ENCODE results near the gene LCP1. TPM values are rescaled to one million over a fixed set of nuclear protein-coding genes. Genes with fewer than 3 reads are reported as not detected.

The LCP1 gene
- total RNA-seq, 4 donors from 2014 or later, result 11.9 to 54.7 (median 16.6) TPM

- H3K36me3 ChIP-seq, result no peaks in the 10 kb centered on the region
- H3K9me3 ChIP-seq, result no peaks in the 10 kb centered on the region
- no peak for TF ChIP-seq CTCF (IDR thresholded peaks at IDR 0.05)
- no peak for TF ChIP-seq POLR2A (IDR thresholded peaks at IDR 0.05; ENCODE audit: low read depth)
- no peak for TF ChIP-seq POLR2AphosphoS5 (IDR thresholded peaks at IDR 0.05)
- no peak for TF ChIP-seq EP300 (IDR thresholded peaks at IDR 0.05)
- H3K4me3 ChIP-seq, result no peak overlapping the region
- no peak overlapping the region for H3K27ac ChIP-seq (replicated peaks in 1 of 4)
- H3K4me1 ChIP-seq, result no peaks in the 10 kb centered on the region
- DNase-seq (ENCODE audit: extremely low spot score), result no peak
- intact Hi-C loops (cut with DNase I), result no loop called here
- H3K27me3 ChIP-seq, result peaks cover 0 to 7% (median 0%) of the 10 kb centered on the region in 4 donors
- WGBS, result 88% methylated on average over 3 of the region's 3 CpGs
These were observed 49.9 kb downstream of the LCP1 start for GRCh38 chr13:46132109-46132508.

GRCh38 chr13:46131705-46132104 is 50.3 kb downstream of the LCP1 start:
- intact Hi-C loops (cut with DNase I), result no loop called here
- H3K27me3 ChIP-seq, result peaks cover 0 to 7% (median 0%) of the 10 kb centered on the region in 4 donors
- no peaks in the 10 kb centered on the region for H3K4me1 ChIP-seq
- no peaks in the 10 kb centered on the region for H3K36me3 ChIP-seq
- no peak for DNase-seq (ENCODE audit: extremely low spot score)
- no peaks in the 10 kb centered on the region for H3K9me3 ChIP-seq
- H3K4me3 ChIP-seq, result no peak overlapping the region
- H3K27ac ChIP-seq (replicated peaks in 1 of 4), result no peak overlapping the region
- TF ChIP-seq CTCF (IDR thresholded peaks at IDR 0.05), result no peak
- no peak for TF ChIP-seq EP300 (IDR thresholded peaks at IDR 0.05)

- no peak overlapping the region for H3K27ac ChIP-seq (replicated peaks in 1 of 4)
- 89% methylated on average over 3 of the region's 3 CpGs for WGBS
- H3K4me1 ChIP-seq, result no peaks in the 10 kb centered on the region
- no peaks in the 10 kb centered on the region for H3K36me3 ChIP-seq
- intact Hi-C loops (cut with DNase I), result no loop called here
- no peak for TF ChIP-seq POLR2A (IDR thresholded peaks at IDR 0.05; ENCODE audit: low read depth)
- H3K4me3 ChIP-seq, result no peak overlapping the region
- H3K9me3 ChIP-seq, result no peaks in the 10 kb centered on the region
- H3K27me3 ChIP-seq, result peaks cover 0 to 7% (median 0%) of the 10 kb centered on the region in 4 donors
- DNase-seq (ENCODE audit: extremely low spot score), result no peak
These were observed 51.9 kb downstream of the LCP1 start for GRCh38 chr13:46129955-46130618.

GRCh38 chr13:46129124-46129523 is 52.9 kb downstream of the LCP1 start:
- intact Hi-C loops (cut with DNase I), result no loop called here
- H3K4me3 ChIP-seq, result no peak overlapping the region
- no peak for TF ChIP-seq CTCF (IDR thresholded peaks at IDR 0.05)
- TF ChIP-seq EP300 (IDR thresholded peaks at IDR 0.05), result no peak
- no peak for TF ChIP-seq POLR2A (IDR thresholded peaks at IDR 0.05; ENCODE audit: low read depth)
- no peak for TF ChIP-seq POLR2AphosphoS5 (IDR thresholded peaks at IDR 0.05)
- H3K36me3 ChIP-seq, result no peaks in the 10 kb centered on the region
- no peaks in the 10 kb centered on the region for H3K9me3 ChIP-seq
- 89% methylated on average over 2 of the region's 2 CpGs for WGBS
- H3K27ac ChIP-seq (replicated peaks in 1 of 4), result no peak overlapping the region
- DNase-seq (ENCODE audit: extremely low spot score), result no peak
- H3K27me3 ChIP-seq, result peaks cover 0 to 7% (median 0%) of the 10 kb centered on the region in 4 donors
- H3K4me1 ChIP-seq, result no peaks in the 10 kb centered on the region

GRCh38 chr13:46127358-46128023 is 54.5 kb downstream of the LCP1 start:
- no peak overlapping the region for H3K27ac ChIP-seq (replicated peaks in 1 of 4)
- WGBS, result 90% methylated on average over 7 of the region's 7 CpGs
- no peaks in the 10 kb centered on the region for H3K4me1 ChIP-seq
- no peak for TF ChIP-seq POLR2A (IDR thresholded peaks at IDR 0.05; ENCODE audit: low read depth)
- TF ChIP-seq CTCF (IDR thresholded peaks at IDR 0.05), result no peak
- TF ChIP-seq POLR2AphosphoS5 (IDR thresholded peaks at IDR 0.05), result no peak
- TF ChIP-seq EP300 (IDR thresholded peaks at IDR 0.05), result no peak
- DNase-seq (ENCODE audit: extremely low spot score), result no peak
- H3K4me3 ChIP-seq, result no peak overlapping the region
- H3K36me3 ChIP-seq, result no peaks in the 10 kb centered on the region
- peaks cover 0 to 7% (median 0%) of the 10 kb centered on the region in 4 donors for H3K27me3 ChIP-seq
- intact Hi-C loops (cut with DNase I), result no loop called here
- no peaks in the 10 kb centered on the region for H3K9me3 ChIP-seq

All from esophagus muscularis mucosa (tissue), 4 donors.